SK-N-SH treated with all-trans-retinoic acid at 6 μM for 48 hours (cell line): Measurements from ENCODE around the gene PFKFB4.

Source experiments
- BACH2 ChIP-seq: fragments of 250-450 bp; sonication (Bioruptor Pico); IDR thresholded peaks from 2 replicates; pipeline ENCODE4 v1.9.0; 2021; ENCODE audit warnings: mild to moderate bottlenecking, borderline replicate concordance
- CSDC2 ChIP-seq: fragments of 250-450 bp; sonication (Bioruptor Pico); IDR thresholded peaks from 2 replicates; pipeline ENCODE4 v1.5.0; 2020; ENCODE audit warnings: mild to moderate bottlenecking, moderate library complexity
- GLIS3 ChIP-seq: fragments of 250-450 bp; sonication (Bioruptor Pico); IDR thresholded peaks from 2 replicates; pipeline ENCODE4 v1.5.0; 2020; ENCODE audit warnings: mild to moderate bottlenecking, moderate library complexity
- SNAI2 ChIP-seq: fragments of 250-450 bp; sonication (Bioruptor Pico); IDR thresholded peaks from 2 replicates; pipeline ENCODE4 v1.5.0; 2020; ENCODE audit warnings: mild to moderate bottlenecking, moderate library complexity
- ZC3H10 ChIP-seq: fragments of 250-450 bp; sonication (Bioruptor Pico); IDR thresholded peaks from 2 replicates; pipeline ENCODE4 v1.5.1; 2021; ENCODE audit warnings: mild to moderate bottlenecking, moderate library complexity
- ZFP30 ChIP-seq: fragments of 450-650 bp; formaldehyde crosslinking; IDR thresholded peaks from 2 replicates; pipeline ENCODE4 v1.5.0; 2022; ENCODE audit warnings: mild to moderate bottlenecking, moderate library complexity
- ZNF565 ChIP-seq: fragments of 450-650 bp; formaldehyde crosslinking; conservative IDR thresholded peaks from 2 replicates; pipeline ENCODE4 v1.5.0; 2020; ENCODE audit warnings: low read depth, mild to moderate bottlenecking, moderate library complexity

- no peak for TF ChIP-seq CSDC2 (CRISPR knock-in tag)
- TF ChIP-seq SNAI2 (CRISPR knock-in tag): no peak
- TF ChIP-seq ZFP30: no peak
- no peak for TF ChIP-seq GLIS3 (CRISPR knock-in tag)
- TF ChIP-seq ZNF565 (CRISPR knock-in tag): no peak
- TF ChIP-seq BACH2 (CRISPR knock-in tag): no peak
- no peak for TF ChIP-seq ZC3H10 (CRISPR knock-in tag)
Observed at GRCh38 chr3:48468329-48468731, 88.3 kb downstream of the PFKFB4 start.
